ENCODE results near the gene UBE2V1.
"Not testable (repeated sequence)": the region's sequence is repeated elsewhere in the genome, so short reads cannot be mapped to it uniquely, and the experiment has no call there.

UBE2V1 gene

GRCh38 chr20:50113420-50114224, 672 bp upstream of the UBE2V1 start:
- TF ChIP-seq ZNF274 (IDR thresholded peaks at IDR 0.05; ENCODE audit: low read depth, low read length), result no peak

GRCh38 chr20:50111829-50112495, 988 bp downstream of the UBE2V1 start:
- peak overlapping the region; percentile 84 for H3K4me3 ChIP-seq (ENCODE audit: low read length)
- no peak for TF ChIP-seq ZNF274 (IDR thresholded peaks at IDR 0.05; ENCODE audit: low read depth, low read length)

More at GRCh38 chr20:50113420-50114224, 672 bp upstream of the UBE2V1 start:
- peak overlapping the region; percentile 84 for H3K4me3 ChIP-seq (ENCODE audit: low read length)

DNA sequence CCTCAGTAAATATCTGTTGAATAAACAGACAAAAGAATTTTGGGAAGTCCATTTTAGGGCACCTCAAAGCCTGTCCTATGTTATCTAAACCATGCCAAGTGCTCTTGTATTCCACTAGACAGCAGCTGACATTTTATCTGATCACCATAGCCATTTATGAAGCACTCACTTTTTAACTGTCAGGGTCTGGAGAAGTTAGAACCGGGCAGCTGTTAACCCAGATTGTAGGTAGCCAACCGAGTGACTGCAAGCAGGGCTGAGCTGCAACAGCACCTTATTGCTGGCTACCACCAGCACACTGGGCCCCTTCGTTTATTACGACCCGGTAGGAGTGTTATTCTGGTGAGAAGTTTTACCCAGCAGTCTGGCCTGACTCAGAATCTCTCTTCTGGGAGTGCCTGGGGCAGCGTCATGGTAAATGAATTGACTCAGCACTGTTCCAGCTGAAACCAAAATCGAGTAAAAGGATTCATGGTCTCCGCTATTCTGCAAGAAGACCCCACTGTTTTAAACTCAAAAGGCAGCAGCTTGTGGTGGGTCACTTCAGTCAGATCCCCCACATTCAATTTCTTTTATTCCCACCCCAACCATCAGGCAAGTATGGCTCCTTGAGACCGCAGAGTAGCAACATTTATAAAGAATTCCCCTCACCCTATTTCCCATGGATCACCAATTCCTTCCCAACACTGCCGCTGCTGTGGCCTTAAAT, 1.7 kb downstream of the UBE2V1 start:
- no peak for TF ChIP-seq ZNF274 (IDR thresholded peaks at IDR 0.05; ENCODE audit: low read depth, low read length)

DNA sequence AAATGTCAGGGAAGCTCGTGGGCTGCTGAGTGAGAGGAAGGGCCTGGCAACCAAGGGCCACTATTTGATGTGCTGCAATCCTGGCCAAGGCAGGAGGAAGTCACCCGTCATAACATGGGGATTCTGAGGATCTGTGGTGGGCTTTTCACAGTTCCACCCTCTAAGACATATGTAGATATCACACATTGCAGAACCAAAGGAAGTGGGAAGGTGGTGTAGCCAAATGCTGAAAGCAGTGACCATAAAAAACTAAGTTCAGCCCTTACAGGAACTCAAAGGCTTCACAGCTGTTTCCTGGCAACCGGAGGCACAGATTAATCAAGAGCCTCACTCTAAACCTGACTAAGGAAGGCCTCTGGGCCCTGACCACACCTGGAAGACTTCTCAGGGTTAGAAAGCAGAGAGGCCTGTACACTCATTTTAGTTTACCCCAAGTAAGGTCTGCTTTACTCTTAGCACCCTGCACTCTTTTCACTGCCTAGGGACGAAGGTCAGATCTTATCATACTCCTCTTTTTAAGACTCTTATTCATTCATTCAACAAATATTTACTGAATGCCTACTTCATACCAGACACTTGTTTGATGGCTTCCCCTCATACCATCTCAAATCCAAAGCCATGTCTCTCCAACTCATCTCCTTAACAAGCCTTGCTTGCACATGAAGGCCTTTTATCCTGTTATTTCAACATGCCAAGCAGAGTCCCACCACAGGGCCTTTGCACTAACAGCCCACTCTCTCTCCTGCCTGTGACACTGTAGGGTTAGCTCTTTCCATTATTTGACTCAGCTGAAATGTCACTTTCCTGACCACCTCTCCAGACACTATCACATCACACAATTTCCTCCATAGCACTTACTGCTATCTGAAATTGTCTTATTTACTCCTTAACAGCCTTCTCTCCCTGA, 2.6 kb downstream of the UBE2V1 start:
- TF ChIP-seq ZNF274 (IDR thresholded peaks at IDR 0.05; ENCODE audit: low read depth, low read length), result no peak
- peak overlapping the region; percentile 84; the same call in 1 of the 2 replicates for H3K4me3 ChIP-seq (ENCODE audit: low read length)

More for the DNA sequence above, 1.7 kb downstream of the UBE2V1 start:
- H3K4me3 ChIP-seq (ENCODE audit: low read length), result peak overlapping the region; percentile 84

- no peak for TF ChIP-seq ZNF274 (IDR thresholded peaks at IDR 0.05; ENCODE audit: low read depth, low read length)
- H3K4me3 ChIP-seq (ENCODE audit: low read length), result no peak overlapping the region
Measured at GRCh38 chr20:50108556-50109235, 4.3 kb downstream of the UBE2V1 start.

GRCh38 chr20:50107796-50108331, 5.1 kb downstream of the UBE2V1 start:
- TF ChIP-seq ZNF274 (IDR thresholded peaks at IDR 0.05; ENCODE audit: low read depth, low read length), result no peak
- H3K4me3 ChIP-seq (ENCODE audit: low read length), result no peak overlapping the region

GRCh38 chr20:50107086-50107660, 5.8 kb downstream of the UBE2V1 start:
- TF ChIP-seq ZNF274 (IDR thresholded peaks at IDR 0.05; ENCODE audit: low read depth, low read length), result no peak
- H3K4me3 ChIP-seq (ENCODE audit: low read length), result no peak overlapping the region

GRCh38 chr20:50106669-50107068, 6.3 kb downstream of the UBE2V1 start:
- H3K4me3 ChIP-seq (ENCODE audit: low read length), result not testable (repeated sequence)

DNA sequence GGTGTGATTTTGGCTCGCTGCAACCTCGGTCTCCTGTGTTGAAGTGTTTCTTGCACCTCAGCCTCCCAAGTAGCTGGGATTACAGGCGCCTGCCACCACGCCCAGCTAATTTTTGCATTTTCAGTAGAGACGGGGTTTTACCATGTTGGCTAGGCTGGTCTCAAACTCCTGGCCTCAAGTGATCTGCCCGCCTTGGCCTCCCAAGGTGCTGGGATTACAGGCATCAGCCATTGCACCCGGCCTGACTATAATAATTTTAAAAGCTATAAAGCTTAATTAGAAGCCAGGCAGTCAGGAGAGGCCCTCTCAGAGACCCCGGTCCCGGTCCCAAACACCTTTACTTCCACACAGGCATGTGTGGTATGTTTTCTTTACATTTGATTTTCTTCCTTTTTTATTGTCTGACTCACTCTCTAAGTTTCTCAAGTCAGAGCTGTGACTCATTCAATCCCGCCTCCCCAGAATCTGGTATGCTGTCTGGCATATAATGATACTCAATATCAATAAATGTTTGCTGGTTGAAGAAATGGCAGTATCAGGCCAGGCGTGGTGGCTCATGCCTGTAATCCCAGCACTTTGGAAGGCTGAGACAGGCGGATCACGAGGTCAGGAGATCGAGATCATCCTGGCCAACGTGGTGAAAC, 9.4 kb downstream of the UBE2V1 start:
- H3K4me3 ChIP-seq (ENCODE audit: low read length), result not testable (repeated sequence)

DNA sequence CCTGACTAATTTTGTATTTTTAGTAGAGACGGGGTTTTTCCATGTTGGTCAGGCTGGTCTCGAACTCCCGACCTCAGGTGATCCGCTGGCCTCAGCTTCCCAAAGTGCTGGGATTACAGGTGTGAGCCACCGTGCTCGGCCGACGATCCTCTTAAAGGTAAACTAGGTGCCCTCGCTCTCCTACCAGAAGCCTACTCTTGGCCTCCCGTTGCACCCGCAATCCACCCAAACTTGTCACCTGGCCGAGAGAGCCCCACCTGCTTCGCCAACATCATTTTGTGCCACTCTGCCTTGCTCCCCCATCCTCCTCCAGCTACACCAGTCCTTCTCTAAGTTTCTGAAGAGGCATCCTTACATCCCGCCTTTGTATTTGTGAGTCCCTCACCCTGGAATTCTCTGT, 10.4 kb downstream of the UBE2V1 start:
- H3K4me3 ChIP-seq (ENCODE audit: low read length), result not testable (repeated sequence)

- TF ChIP-seq ZNF274 (IDR thresholded peaks at IDR 0.05; ENCODE audit: low read depth, low read length), result no peak
- no peak overlapping the region for H3K4me3 ChIP-seq (ENCODE audit: low read length)
Measured at GRCh38 chr20:50101887-50102286, 11.1 kb downstream of the UBE2V1 start.

DNA sequence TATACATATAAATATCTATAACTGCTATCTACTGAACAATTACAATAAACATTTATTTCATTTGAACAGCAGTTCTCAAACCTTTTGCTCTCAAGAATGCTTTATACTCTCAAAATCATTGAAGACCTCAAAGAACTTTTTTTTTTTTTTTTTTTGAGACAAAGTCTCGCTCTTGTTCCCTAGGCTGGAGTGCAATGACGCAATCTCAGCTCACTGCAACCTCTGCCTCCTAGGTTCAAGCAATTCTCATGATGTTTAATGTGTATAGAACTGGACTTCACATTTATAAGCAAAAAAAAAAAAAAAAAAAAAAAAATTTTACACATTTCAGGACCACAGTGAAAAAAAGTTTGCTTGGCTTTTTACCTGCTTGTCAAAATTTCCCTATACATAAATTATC, 11.7 kb downstream of the UBE2V1 start:
- TF ChIP-seq ZNF274 (IDR thresholded peaks at IDR 0.05; ENCODE audit: low read depth, low read length), result no peak
- no peak overlapping the region for H3K4me3 ChIP-seq (ENCODE audit: low read length)
